ENCODE results near the gene RCC1.

DNA sequence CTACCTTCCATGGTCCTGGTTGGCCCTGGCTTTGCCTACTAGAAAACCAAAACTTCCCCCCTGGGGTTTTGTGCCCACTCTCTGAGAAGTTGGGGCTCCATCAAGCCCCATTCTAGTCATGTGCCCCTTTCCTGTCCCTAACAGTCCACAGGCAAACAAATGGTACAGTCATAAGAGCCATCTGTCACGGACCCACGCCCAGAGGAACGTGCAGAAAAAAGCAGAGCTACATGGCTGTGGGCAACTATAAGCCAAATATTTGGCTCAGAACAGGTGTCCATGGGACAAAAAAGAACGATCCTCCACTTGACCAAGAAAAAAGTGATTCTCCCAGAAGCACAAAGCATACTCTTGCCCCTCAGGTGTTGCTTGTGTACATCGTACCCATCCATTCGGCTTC lies 32.4 kb downstream of the RCC1 start:
- TF ChIP-seq POLR2A (IDR thresholded peaks at IDR 0.05) = no peak
- no peak for TF ChIP-seq CTCF (IDR thresholded peaks at IDR 0.05)
